ENCODE data around the gene MISFA.

MISFA gene

GRCh38 chr11:18614667-18615066 lies 15.1 kb downstream of the MISFA start:
- no peaks in the 10 kb centered on the region for H3K9me3 Mint-ChIP-seq
- peaks cover 16% of the 10 kb centered on the region for H3K4me1 Mint-ChIP-seq
- H3K27ac Mint-ChIP-seq, result no peak overlapping the region
- H3K36me3 Mint-ChIP-seq (ENCODE audit: low read depth), result peaks cover 36% of the 10 kb centered on the region
- H3K27me3 Mint-ChIP-seq (ENCODE audit: low read depth), result no peaks in the 10 kb centered on the region
- H3K4me3 Mint-ChIP-seq, result no peak overlapping the region
- no peak for TF ChIP-seq CTCF (IDR thresholded peaks at IDR 0.05; ENCODE audit: unreplicated experiment in 3 of 3)

- no peaks in the 10 kb centered on the region for H3K9me3 Mint-ChIP-seq
- H3K27me3 Mint-ChIP-seq (ENCODE audit: low read depth), result no peaks in the 10 kb centered on the region
- peaks cover 30% of the 10 kb centered on the region for H3K36me3 Mint-ChIP-seq (ENCODE audit: low read depth)
- H3K27ac Mint-ChIP-seq, result no peak overlapping the region
- TF ChIP-seq CTCF (IDR thresholded peaks at IDR 0.05; ENCODE audit: unreplicated experiment in 3 of 3), result no peak
- H3K4me3 Mint-ChIP-seq, result no peak overlapping the region
- peaks cover 16% of the 10 kb centered on the region for H3K4me1 Mint-ChIP-seq
These were observed 16.2 kb downstream of the MISFA start for GRCh38 chr11:18615628-18616392.

- Mint-ChIP-seq H3K27me3 (ENCODE audit: low read depth) (no peaks in the 10 kb centered on the region), H3K4me3 (no peak overlapping the region), H3K27ac (peak overlapping the region; percentile 45 to 78 (median 54)), H3K36me3 (ENCODE audit: low read depth) (peaks cover 27% of the 10 kb centered on the region), H3K4me1 (peaks cover 16% of the 10 kb centered on the region), H3K9me3 (no peaks in the 10 kb centered on the region)
- no peak for TF ChIP-seq CTCF (IDR thresholded peaks at IDR 0.05; ENCODE audit: unreplicated experiment in 3 of 3)
These were observed 18.2 kb downstream of the MISFA start for GRCh38 chr11:18617688-18618341.

GRCh38 chr11:18618342-18619025 lies 18.9 kb downstream of the MISFA start:
- no peaks in the 10 kb centered on the region for H3K9me3 Mint-ChIP-seq
- H3K27ac Mint-ChIP-seq, result peak overlapping the region; percentile 45 to 78 (median 54)
- TF ChIP-seq CTCF (IDR thresholded peaks at IDR 0.05; ENCODE audit: unreplicated experiment in 3 of 3), result no peak
- peaks cover 25% of the 10 kb centered on the region for H3K36me3 Mint-ChIP-seq (ENCODE audit: low read depth)
- no peaks in the 10 kb centered on the region for H3K27me3 Mint-ChIP-seq (ENCODE audit: low read depth)
- no peak overlapping the region for H3K4me3 Mint-ChIP-seq
- H3K4me1 Mint-ChIP-seq, result peaks cover 16% of the 10 kb centered on the region

- no peaks in the 10 kb centered on the region for H3K9me3 Mint-ChIP-seq
- TF ChIP-seq CTCF (IDR thresholded peaks at IDR 0.05; ENCODE audit: unreplicated experiment in 3 of 3), result no peak
- no peaks in the 10 kb centered on the region for H3K27me3 Mint-ChIP-seq (ENCODE audit: low read depth)
- no peak overlapping the region for H3K27ac Mint-ChIP-seq
- peaks cover 5% of the 10 kb centered on the region for H3K4me1 Mint-ChIP-seq
- peaks cover 24% of the 10 kb centered on the region for H3K36me3 Mint-ChIP-seq (ENCODE audit: low read depth)
- H3K4me3 Mint-ChIP-seq, result no peak overlapping the region
These were observed 24.1 kb downstream of the MISFA start for GRCh38 chr11:18623707-18624106.

All from nephron (organoid).